Small intestine (tissue), 7 donors: Measurements from ENCODE around the gene SIK2. TPM values are rescaled to one million over a fixed set of nuclear protein-coding genes. Genes with fewer than 3 reads are reported as not detected.
A peak's percentile ranks its signal among the peaks of the same experiment; 100 is the strongest.

ENCODE experiments used
- DNase-seq, 2 donors: peaks; one replicate each; pipeline versions ENCODE4 v3.0.0 to v3.0.0-alpha.2; 2013
- FAIRE-seq: peaks from 2 replicates; lab custom pipeline; 2012; peaks lifted over from hg19 to GRCh38; lab: Jason Lieb, UNC
- H3K27ac ChIP-seq, 3 donors: one replicate each; pipeline ENCODE4 v1.5.1; 2013; ENCODE audit warnings: low read length in 2 of 3, mild to moderate bottlenecking in 2 of 3, control low read depth in 1 of 3, inconsistent platforms in 1 of 3, low read depth in 1 of 3, moderate library complexity in 1 of 3
- H3K27me3 ChIP-seq, 3 donors: one replicate each; pipeline ENCODE4 v1.6.1; 2013; ENCODE audit warnings: low read length in 3 of 3, inconsistent platforms in 1 of 3; ENCODE audit not compliant: control insufficient read depth in 3 of 3, insufficient read depth in 3 of 3
- H3K36me3 ChIP-seq, 3 donors: one replicate each; pipeline ENCODE4 v1.6.1; 2013; ENCODE audit warnings: low read length in 3 of 3, inconsistent platforms in 1 of 3, low read depth in 1 of 3, mild to moderate bottlenecking in 1 of 3, moderate library complexity in 1 of 3; ENCODE audit not compliant: control insufficient read depth in 3 of 3, insufficient read depth in 2 of 3
- H3K4me1 ChIP-seq, 3 donors: one replicate each; pipeline ENCODE4 v1.6.1; 2013; ENCODE audit warnings: low read length in 2 of 3, inconsistent platforms in 1 of 3, low read depth in 1 of 3, mild to moderate bottlenecking in 1 of 3, moderate library complexity in 1 of 3; ENCODE audit not compliant: control insufficient read depth in 3 of 3, insufficient read depth in 2 of 3
- H3K4me3 ChIP-seq, 3 donors: one replicate each; pipeline ENCODE4 v1.5.1; 2013; ENCODE audit warnings: low read length in 3 of 3, control low read depth in 1 of 3, inconsistent platforms in 1 of 3, low read depth in 1 of 3, mild to moderate bottlenecking in 1 of 3, moderate library complexity in 1 of 3
- H3K9me3 ChIP-seq, 2 donors: one replicate each; pipeline ENCODE4 v1.6.1; 2013; ENCODE audit warnings: low read depth in 1 of 2, low read length in 1 of 2; ENCODE audit not compliant: control insufficient read depth in 2 of 2, insufficient read depth in 1 of 2
- WGBS, 3 donors: extraction: QIAGEN DNeasy Blood & Tissue Kit; methylation state at CpG; one replicate each; pipeline ENCODE4 v1.1.7; 2013; 5-methylcytosine and 5-hydroxymethylcytosine counted together
- polyA plus RNA-seq, 4 donors: library from polyadenylated mRNA; stranded (reverse) in 3 of 4; unstranded in 1 of 4; fragments of 200-250 nt in 3 of 4; fragments of 120-200 nt in 1 of 4; gene quantifications; one replicate each; pipeline versions ENCODE4 v1.2.1 to v1.2.3, GENCODE V29; 2013
- donor health status: healthy with polysubstance abuse.
- donor health status: control.
- donor health status: control.
- donor health status: Bipolar disorder and iron deficiency.
- donor health status: healthy.

Gene SIK2
- polyA plus RNA-seq, 4 donors, result 3.8 to 22.5 (median 5.6) TPM

DNA sequence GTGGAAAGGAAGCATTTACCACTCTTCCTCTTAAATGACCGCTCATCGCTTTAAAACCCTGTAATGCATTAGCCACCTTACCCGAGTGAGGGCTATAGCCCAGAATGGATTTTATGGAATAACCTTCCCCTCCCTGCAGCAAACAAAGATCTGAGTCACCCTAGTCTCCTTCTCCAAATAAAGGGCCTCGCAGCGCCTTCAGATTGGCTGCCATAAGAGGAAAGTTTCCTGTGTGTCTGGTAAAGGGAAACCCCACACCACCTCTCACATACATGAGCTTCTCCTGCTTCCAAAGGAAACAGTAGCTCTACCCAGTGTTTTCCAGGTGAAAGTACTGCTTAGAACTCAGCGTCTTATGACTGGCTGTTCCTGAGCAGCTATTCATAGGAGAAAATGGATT, 116.2 kb downstream of the SIK2 start:
- Histone ChIP-seq H3K4me3 (no peak overlapping the region), H3K36me3 (peaks cover 6 to 55% (median 14%) of the 10 kb centered on the region in 3 donors), H3K27me3 (no peaks in the 10 kb centered on the region), H3K27ac (peak overlapping the region in 2 of 3 donors; percentile 30 to 61), H3K4me1 (peaks cover 0 to 25% (median 0%) of the 10 kb centered on the region in 3 donors), H3K9me3 (no peaks in the 10 kb centered on the region)
- 68 to 78% (median 70%) methylated on average over 6 of the region's 6 CpGs for WGBS, 3 donors
- FAIRE-seq, result no peak
- peak in 1 of 2 donors; percentile 54 for DNase-seq

DNA sequence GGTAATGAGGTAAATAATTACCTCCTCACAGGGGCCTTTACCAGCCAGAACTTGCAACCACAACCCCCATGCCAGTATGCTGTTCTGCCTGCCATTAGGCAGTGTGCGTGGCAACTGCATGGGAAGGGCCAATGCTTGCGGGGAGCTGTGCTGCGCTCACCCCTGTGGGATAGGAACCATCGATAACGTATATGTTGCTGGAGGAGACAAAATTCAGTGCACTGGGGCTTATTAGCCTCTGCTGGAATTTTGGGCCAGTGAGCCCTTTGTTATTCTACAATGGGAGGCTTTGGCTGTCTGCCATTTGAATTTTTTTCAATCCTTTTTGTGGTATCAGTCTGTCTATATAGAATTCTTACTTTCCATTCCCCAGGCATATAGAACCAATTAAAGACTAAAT, 116.6 kb downstream of the SIK2 start:
- DNase-seq (no peak), FAIRE-seq (no peak)
- H3K9me3 ChIP-seq, result no peaks in the 10 kb centered on the region
- peak overlapping the region in 2 of 3 donors; percentile 21 to 30 for H3K27ac ChIP-seq
- WGBS, 3 donors, result 90 to 97% (median 96%) methylated on average over 5 of the region's 5 CpGs
- peaks cover 9 to 55% (median 17%) of the 10 kb centered on the region in 3 donors for H3K36me3 ChIP-seq
- H3K4me3 ChIP-seq, result no peak overlapping the region
- H3K4me1 ChIP-seq, result peaks cover 0 to 25% (median 0%) of the 10 kb centered on the region in 3 donors
- H3K27me3 ChIP-seq, result no peaks in the 10 kb centered on the region

DNA sequence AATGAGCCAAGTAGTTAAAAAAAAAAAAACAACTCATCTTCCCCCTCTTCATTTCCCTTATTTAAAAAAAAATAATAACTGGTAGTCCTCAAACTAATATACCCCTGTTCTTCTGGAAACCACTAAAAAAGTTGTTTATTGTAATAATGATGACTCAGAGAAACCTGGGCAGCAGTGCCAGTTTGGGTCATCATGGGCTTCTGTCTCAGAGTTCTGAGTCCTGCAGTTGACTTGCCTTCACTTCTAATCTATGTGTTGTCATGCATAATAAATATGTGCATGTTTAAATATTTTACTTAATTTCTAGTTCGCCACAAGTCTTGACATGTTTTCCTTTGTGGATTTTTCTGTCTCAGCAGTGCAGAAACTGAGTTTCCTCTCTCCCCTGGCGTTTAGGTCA, 117.1 kb downstream of the SIK2 start:
- Histone ChIP-seq H3K27ac (no peak overlapping the region), H3K36me3 (peaks cover 13 to 57% (median 21%) of the 10 kb centered on the region in 3 donors), H3K4me3 (no peak overlapping the region), H3K27me3 (no peaks in the 10 kb centered on the region), H3K4me1 (peaks cover 0 to 25% (median 0%) of the 10 kb centered on the region in 3 donors), H3K9me3 (no peaks in the 10 kb centered on the region)
- DNase-seq, result no peak
- no peak for FAIRE-seq
- WGBS, 3 donors, result 95 to 97% (median 95%) methylated on average over 2 of the region's 2 CpGs

DNA sequence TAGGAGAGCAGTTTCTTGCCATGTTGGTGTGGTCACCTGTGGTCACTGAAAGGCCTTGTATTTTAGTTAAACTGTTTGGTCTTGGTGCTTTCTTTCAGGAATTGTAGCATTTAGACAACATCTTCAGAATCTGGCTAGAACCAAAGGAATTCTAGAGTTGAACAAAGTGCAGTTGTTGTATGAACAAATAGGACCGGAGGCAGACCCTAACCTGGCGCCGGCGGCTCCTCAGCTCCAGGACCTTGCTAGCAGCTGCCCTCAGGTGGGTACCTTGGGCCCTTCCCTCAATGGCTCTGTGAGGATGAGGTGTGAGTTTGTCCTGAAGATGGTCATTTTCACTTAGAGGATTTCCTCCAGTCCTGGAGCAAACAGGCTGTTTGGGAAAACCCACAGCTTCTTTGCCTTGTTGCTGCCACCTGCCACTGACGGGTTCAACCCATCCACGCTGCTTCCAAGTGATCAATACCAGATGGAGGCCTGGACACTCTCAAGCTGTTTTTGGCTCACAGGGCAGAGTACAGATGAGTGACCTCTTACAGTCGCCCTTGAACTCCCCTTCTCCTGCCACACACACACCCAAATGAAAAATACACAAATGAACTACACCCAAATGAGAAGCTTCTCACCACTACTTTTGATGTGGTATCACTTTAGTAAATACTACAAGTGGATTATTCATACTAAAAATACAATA, 118.7 kb downstream of the SIK2 start:
- FAIRE-seq (no peak), DNase-seq (no peak)
- no peaks in the 10 kb centered on the region for H3K27me3 ChIP-seq
- peaks cover 17 to 63% (median 23%) of the 10 kb centered on the region in 3 donors for H3K36me3 ChIP-seq
- WGBS, 3 donors, result 86 to 89% (median 87%) methylated on average over 7 of the region's 7 CpGs
- H3K4me1 ChIP-seq, result peaks cover 0 to 25% (median 0%) of the 10 kb centered on the region in 3 donors
- H3K27ac ChIP-seq, result no peak overlapping the region
- no peaks in the 10 kb centered on the region for H3K9me3 ChIP-seq
- H3K4me3 ChIP-seq, result no peak overlapping the region

GRCh38 chr11:111722501-111722900, 120.3 kb downstream of the SIK2 start:
- 22 to 65% (median 48%) methylated on average over 8 of the region's 8 CpGs for WGBS, 3 donors
- DNase-seq, result peak in 1 of 2 donors; percentile 63
- H3K9me3 ChIP-seq, result no peaks in the 10 kb centered on the region
- H3K4me3 ChIP-seq, result no peak overlapping the region
- peaks cover 0 to 25% (median 0%) of the 10 kb centered on the region in 3 donors for H3K4me1 ChIP-seq
- FAIRE-seq, result no peak
- H3K36me3 ChIP-seq, result peaks cover 20 to 73% (median 25%) of the 10 kb centered on the region in 3 donors
- H3K27me3 ChIP-seq, result no peaks in the 10 kb centered on the region
- H3K27ac ChIP-seq, result no peak overlapping the region

GRCh38 chr11:111723595-111723994, 121.3 kb downstream of the SIK2 start:
- H3K27me3 ChIP-seq, result no peaks in the 10 kb centered on the region
- peaks cover 0 to 24% (median 0%) of the 10 kb centered on the region in 3 donors for H3K4me1 ChIP-seq
- H3K9me3 ChIP-seq, result no peaks in the 10 kb centered on the region
- FAIRE-seq (no peak), DNase-seq (no peak)
- WGBS, 3 donors, result 86 to 94% (median 93%) methylated on average over 15 of the region's 15 CpGs
- no peak overlapping the region for H3K4me3 ChIP-seq
- H3K27ac ChIP-seq, result no peak overlapping the region
- peaks cover 20 to 80% (median 22%) of the 10 kb centered on the region in 3 donors for H3K36me3 ChIP-seq

DNA sequence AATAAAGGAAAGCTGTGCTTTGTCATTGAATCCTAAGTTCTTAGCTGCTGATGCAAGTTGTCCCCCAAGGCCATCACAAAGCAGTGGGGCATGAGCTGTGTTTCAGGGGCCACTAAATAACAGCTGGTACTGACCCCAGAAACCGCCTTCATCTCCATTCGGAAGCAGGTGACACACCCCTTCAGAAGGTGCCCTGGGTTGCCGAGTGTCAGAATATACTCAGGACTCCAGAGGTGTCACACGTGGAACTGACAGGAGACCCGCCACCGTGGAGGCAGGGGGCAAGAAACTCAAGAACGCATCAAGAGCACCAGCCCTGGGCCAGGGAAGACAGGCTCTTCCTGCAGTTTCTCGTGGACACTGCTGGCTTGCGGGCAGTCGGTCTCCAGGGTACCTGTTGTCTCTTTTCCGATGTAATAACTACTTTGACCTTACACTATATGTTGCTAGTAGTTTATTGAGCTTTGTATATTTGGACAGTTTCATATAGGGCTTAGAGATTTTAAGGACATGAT, 122.4 kb downstream of the SIK2 start:
- Histone ChIP-seq H3K9me3 (no peaks in the 10 kb centered on the region), H3K36me3 (peaks cover 20 to 81% (median 22%) of the 10 kb centered on the region in 3 donors), H3K4me1 (peaks cover 0 to 26% (median 0%) of the 10 kb centered on the region in 3 donors), H3K27ac (no peak overlapping the region), H3K4me3 (no peak overlapping the region), H3K27me3 (no peaks in the 10 kb centered on the region)
- 92 to 97% (median 94%) methylated on average over 11 of the region's 11 CpGs for WGBS, 3 donors
- DNase-seq (no peak), FAIRE-seq (no peak)

DNA sequence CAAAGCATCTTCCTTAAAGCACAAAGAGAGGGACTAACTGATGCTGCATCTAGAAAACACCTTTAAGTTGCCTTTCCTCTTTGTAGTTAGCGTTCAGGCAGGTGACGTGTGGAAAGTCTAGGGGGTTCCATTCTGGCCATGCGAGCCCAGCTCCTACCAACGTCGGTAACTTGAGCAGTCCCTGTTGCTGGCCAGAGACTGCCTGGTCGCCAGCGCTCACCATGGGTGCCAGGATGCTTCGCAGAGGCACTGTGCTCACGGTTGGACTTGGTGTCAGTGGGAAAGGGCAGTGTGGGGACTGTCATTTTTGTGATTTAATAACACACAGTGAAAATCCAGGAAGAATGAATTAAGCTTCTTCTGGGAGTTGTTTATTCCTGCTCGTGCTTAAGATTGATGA, 123.4 kb downstream of the SIK2 start:
- WGBS, 3 donors, result 91 to 94% (median 94%) methylated on average over 10 of the region's 10 CpGs
- FAIRE-seq, result no peak
- DNase-seq, result no peak
- Histone ChIP-seq H3K9me3 (no peaks in the 10 kb centered on the region), H3K4me3 (no peak overlapping the region), H3K27me3 (no peaks in the 10 kb centered on the region), H3K27ac (no peak overlapping the region), H3K36me3 (peaks cover 17 to 75% (median 19%) of the 10 kb centered on the region in 3 donors), H3K4me1 (peaks cover 0 to 33% (median 0%) of the 10 kb centered on the region in 3 donors)
